ENCODE data around the gene ZNF385C. TPM values are rescaled to one million over a fixed set of nuclear protein-coding genes. Genes with fewer than 3 reads are reported as not detected.

Gene ZNF385C
- polyA plus RNA-seq, 3 donors = 0.10 to 2.0 (median 0.67) TPM

DNA sequence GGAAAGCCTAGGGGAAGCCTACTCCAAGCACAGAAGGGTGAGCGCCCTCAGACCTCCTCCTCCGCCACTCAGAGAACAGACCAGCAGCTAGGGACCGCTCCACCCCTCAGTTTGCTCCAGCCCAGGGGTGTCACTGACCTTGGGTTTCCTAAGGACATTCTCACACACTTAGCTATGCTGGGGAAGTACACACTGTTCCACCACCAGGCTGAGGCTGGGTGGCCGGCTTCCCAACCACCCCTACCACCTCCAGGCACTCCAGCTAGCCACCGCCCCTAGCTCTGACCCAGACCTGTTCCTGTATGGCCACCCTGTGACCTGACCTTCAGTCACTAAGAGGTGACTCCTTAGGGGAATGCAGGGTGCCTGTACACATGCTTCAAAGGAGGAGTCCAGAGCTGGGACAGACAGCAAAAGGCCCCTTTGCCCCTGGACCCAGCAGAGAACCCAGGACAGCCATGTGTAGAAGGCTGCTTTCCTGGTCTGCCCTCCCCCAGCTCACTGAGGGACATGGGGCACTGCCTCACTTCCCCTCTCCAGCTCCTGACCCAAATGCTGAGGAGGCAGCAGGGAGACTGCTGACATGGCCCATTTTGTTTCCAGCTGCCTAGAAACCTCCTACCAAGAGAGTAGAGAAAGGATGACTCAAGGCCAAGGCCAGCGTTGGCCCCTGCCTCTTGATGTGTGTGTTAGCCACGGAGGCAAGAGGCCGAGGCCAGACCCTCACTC is 31.0 kb upstream of the ZNF385C start:
- 82 to 83% (median 82%) methylated on average over 8 of the region's 8 CpGs for WGBS, 3 donors
- H3K27ac ChIP-seq (ENCODE audit: low read depth, low read length) = no peak overlapping the region

DNA sequence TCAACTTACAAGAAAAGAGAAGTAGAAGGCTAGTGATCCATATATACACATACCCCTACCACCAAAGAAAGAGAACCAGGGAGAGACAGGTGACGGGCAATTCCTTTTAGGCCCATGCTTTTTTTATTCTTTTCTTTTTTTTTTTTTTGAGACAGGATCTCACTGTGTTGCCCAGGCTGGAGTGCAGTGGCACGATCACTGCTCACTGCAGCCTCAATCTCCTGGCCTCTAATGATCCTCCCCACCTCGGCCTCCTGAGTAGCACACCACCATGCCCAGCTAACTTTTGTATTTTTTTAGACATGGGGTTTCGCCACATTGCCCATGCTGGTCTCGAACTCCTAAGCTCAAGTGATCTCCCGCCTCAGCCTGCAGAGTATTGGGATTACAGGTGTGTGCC is 29.1 kb upstream of the ZNF385C start:
- 91 to 95% (median 94%) methylated on average over 6 of the region's 6 CpGs for WGBS, 3 donors
- no peak overlapping the region for H3K27ac ChIP-seq (ENCODE audit: low read depth, low read length)

DNA sequence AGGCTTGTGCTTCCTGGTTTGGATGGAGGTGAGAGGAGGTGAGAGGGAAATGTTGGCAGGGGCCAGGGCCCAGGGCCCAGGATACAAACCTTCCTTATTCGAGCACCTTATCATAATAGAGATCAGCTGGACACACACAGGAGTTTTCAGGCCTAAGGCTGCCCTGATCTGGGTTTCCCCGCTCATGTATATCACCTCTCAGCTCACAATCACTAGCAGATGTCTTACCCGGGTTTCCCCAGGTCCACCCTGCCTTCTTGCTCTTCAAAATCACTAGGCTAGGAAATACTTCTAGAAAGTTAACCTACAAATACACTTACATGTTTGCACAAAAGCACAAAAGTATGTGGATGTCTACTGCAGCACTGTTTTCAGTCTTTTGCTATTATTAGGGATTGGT is 28.6 kb upstream of the ZNF385C start:
- H3K27ac ChIP-seq (ENCODE audit: low read depth, low read length) = no peak overlapping the region
- 55 to 82% (median 76%) methylated on average over 3 of the region's 3 CpGs for WGBS, 3 donors

DNA sequence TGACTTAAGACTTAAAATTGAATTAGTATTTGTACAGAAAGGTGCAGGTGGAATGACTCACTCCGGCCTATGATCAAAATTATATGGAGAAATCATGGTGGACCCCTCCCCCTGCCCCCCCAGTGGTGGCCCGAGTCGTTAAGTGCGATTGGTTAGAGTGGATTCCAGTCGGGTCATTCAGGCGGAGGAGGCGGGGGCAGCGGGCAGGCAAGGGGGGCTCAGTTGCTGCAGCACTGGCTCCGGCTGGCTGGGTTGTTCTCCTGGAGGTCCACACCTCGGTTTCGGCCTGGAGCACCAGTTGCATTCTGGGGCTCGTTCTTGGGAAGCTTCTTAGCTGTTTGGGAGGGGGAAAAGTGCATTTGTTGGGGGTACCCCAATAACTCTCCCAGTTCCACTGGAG is 27.3 kb upstream of the ZNF385C start:
- WGBS, 3 donors = 82 to 86% (median 83%) methylated on average over 12 of the region's 12 CpGs
- no peak overlapping the region for H3K27ac ChIP-seq (ENCODE audit: low read depth, low read length)

DNA sequence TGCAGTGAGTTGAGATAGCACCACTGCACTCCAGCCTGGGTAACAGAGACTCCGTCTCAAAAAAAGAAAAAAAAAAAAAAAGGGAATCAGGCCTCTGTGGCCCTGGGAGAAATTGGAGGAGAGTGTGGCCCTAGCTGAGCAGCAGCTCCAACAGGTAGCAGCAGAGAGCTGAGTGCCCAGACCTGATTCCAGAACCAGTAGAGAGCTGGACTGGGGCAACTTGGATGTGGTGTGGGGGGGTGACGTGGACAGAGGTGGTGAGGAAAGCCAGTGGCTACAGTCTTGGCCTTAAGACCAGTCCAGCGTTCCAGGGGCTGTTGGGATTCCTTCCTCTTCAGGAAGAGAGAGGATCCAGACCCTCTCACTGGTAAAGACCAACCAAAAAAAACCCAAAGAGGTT is 26.0 kb upstream of the ZNF385C start:
- WGBS, 3 donors = 82 to 91% (median 88%) methylated on average over 3 of the region's 3 CpGs

DNA sequence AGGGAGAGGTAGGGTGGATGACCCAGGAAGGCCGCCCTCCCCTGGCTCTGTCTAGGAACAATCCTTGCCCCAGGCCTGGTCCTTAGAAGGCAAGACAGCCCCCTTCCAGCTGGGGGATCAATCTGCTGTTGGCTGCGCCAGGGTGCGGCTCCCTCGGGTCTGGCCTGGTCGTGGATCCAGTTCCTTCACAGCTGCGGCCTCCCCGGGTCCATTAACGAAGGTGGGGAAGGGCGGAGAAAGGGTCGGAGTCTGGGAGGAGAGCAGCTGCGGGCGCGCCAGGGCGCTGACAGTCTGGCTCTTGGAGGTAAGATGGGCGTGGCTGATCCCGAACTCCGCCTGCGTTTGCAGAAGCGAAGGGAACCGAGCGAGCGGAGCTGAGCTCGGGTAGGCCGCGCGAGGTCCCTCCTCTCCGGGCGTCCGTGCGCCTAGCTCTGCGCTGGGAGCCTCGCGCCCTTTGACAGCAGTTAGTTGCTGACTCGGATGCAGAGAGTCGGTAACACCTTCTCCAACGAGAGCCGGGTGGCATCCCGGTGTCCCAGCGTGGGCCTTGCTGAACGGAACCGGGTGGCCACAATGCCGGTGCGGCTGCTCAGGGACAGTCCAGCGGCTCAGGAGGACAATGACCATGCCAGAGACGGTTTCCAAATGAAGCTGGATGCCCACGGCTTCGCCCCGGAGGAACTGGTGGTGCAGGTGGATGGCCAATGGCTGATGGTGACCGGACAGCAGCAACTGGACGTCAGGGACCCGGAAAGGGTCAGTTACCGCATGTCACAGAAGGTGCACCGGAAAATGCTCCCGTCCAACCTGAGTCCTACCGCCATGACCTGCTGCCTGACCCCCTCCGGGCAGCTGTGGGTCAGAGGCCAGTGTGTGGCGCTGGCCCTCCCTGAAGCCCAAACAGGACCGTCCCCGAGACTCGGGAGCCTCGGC is 24.4 kb upstream of the ZNF385C start, which contains the start of gene HSPB9:
Gene HSPB9 (plus strand): TSS at position 434 of the 933 bp plus-strand sequence. CDS start 47 bp downstream, at position 481.
- WGBS, 3 donors = 42 to 76% (median 68%) methylated on average over 61 of the region's 61 CpGs
- H3K27ac ChIP-seq (ENCODE audit: low read depth, low read length) = no peak within 1 kb of the TSS

More for the DNA sequence above, 26.0 kb upstream of the ZNF385C start:
- H3K27ac ChIP-seq (ENCODE audit: low read depth, low read length) = no peak overlapping the region

DNA sequence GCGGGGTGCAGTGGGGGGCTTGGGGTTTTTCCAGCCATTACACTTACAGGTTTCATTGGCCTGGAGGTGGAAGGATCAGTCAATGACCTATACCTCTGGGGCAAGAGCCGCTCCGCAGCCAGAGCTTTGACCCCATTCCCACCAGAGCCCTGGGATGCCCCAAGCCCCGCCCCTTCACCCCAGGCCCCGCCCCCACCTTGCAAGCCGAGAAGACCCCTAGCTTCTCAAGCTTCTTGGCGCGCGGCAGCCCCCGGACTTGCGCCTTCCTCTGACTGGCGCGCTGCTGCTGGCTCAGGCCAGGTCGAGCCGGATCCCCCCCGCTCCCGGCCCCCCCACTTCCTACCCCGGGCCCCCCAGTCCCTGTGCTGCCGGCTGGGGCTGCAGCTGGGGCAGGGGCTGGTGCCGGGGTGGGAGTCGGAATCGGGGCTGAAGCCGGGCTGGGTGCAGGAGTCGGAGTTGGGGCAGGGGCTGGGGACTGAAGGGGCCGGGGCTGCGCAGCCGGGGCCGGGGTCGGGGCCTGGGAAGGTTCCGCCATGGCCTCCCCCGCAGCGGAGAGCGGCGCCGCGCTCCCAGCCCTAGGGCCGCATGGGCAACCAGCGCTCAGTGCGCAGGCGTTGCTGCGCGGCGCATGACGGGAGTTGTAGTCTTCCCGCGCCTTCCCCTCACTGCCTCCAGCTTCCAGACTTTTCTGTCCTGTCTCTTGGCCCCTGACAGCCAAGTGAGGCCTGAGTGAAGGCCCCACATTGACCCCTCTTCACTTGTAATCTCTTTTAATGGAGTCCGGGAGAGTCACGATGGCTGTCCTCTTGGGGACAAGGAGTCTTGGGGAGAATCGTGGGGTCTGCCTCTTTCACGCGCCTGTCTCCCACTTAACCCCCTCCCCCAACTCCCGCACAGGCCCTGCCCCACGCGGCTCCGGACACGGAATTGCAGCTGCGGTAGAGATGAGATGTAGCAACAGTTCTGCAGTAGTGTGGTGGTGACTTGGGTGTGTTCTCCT is 22.8 kb upstream of the ZNF385C start, which contains the start of gene KAT2A:
Gene KAT2A (minus strand): TSS at position 598 of the 1,000 bp plus-strand sequence. CDS start 63 bp downstream, at position 535.
- WGBS, 3 donors = 6% methylated on average over 39 to 57 of the region's 57 CpGs
- H3K27ac ChIP-seq (ENCODE audit: low read depth, low read length) = no peak within 1 kb of the TSS

DNA sequence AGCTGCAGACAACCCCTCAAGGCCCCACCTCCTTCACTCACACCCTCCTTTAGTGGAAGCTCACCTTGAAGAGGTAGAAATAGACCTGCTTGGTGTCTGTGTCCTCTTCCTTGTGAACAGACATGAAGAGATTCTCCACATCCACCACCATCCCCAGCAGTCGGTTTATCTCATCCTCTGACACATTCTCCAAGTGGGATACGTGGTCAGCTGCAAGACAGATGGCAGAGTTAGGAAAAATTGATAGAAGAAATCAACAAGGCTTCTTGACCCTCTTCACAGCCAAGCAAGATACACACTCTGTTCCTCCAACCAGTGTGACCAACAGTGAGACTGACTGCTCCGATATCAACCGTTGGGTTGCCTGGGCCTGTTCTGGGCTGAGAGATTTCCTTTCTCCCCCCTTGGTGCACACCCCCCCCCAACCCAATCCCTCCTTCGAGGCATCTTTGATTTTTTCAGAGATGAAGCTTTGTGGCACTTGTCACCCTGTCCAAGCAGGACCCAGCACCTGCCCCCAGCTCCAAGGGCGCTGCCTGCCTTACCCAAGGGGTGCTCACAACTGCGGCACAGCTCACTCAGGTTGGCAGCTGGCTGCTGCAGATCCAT is 22.0 kb upstream of the ZNF385C start:
- H3K27ac ChIP-seq (ENCODE audit: low read depth, low read length) = no peak overlapping the region
- WGBS, 3 donors = 42 to 53% (median 50%) methylated on average over 7 of the region's 7 CpGs

DNA sequence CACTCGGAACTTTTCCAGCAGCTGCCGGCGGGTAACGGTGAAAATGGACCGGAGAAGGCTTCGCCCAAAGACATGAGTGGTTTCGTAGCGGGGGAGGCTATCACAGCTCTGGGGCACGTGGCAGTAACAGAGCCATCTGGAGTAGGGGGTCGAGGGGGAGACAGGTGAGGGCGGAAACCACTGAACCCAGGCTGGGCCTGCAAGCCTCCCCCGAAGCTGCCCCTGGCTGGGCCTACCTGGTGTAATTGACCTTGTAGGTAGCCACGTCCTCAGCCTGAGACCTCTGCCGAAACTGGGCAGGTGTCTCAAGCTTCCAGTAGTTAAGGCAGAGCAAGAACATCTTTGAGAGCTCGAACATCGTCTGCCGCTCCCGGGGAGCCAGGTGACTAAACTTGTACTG is 21.0 kb upstream of the ZNF385C start:
- H3K27ac ChIP-seq (ENCODE audit: low read depth, low read length) = no peak overlapping the region
- WGBS, 3 donors = 86 to 95% (median 92%) methylated on average over 18 of the region's 18 CpGs

DNA sequence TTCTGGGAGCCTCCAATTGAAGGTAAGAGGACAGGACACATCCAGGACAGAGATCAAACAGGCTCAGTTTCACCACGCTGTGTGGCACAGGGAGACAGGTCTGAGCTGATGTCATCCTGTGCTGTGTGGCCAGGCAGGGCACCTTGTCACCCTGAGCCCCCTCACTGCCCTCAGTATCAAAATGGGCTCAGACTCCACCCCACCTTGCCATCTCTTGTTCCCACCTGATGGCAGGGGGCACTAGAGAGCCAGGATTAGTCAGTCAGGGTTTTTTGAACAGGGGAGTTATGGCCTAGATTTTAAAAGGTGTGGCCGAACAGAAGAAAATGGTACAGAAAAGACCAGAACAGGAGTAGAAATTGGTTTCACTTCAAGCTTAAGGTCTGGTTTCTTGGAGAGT is 20.3 kb upstream of the ZNF385C start:
- no peak overlapping the region for H3K27ac ChIP-seq (ENCODE audit: low read depth, low read length)
- 64 to 92% (median 84%) methylated on average over 2 of the region's 2 CpGs for WGBS, 3 donors

DNA sequence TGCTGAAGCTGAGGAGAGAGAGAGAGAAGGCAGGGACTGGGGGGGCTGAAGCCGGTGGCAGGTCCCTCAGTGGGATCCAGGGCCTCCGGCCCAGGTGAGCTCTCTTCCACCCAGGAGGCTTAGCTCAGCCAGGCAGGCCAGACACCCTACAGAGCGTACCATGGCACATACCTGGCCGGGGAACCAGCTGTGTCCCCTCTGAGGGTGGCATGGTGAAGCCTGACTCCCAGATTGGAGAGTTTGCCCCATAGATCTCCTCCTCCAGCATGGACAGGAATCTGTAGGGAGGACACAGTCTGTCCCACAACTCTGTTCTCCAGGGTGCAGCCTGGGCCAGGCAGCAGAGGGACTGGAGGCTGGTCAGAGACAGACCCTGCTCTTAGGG is 19.8 kb upstream of the ZNF385C start:
- H3K27ac ChIP-seq (ENCODE audit: low read depth, low read length) = no peak overlapping the region
- 88 to 93% (median 89%) methylated on average over 4 of the region's 4 CpGs for WGBS, 3 donors

DNA sequence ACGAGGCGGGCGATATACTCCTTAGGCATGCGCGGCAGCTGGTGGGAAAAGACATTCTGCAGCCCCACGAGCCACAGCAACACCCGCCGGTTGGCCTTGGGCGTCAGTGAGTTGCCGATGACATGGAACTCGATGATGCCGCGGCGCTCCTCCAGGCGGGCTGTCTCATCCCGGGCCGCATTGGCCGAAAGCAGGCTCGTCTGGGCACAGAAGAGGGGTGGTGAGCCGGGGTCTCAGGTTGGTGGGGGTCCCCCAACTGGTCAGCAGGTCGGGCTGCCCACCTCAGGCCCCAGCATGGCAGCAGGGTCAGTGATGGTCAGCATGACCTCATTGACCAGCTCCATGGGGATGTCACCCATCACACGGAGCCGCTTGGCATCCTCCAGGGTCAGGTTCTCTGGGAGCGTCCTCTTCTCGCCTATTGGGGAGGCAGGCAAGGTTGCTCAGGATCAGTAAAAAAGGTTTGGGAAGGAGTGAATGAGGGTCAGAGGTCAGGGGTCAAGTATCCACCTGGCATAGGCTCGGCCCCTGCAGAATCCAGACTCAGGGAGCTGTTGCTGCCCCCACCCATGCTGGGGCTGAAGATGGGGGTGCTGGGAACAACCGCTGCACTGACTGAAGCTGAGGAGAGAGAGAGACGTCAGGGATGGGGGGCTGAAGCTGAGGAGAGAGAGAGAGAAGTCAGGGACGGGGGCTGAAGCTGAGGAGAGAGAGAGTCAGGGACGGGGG is 19.3 kb upstream of the ZNF385C start:
- no peak overlapping the region for H3K27ac ChIP-seq (ENCODE audit: low read depth, low read length)
- 88 to 89% (median 88%) methylated on average over 30 of the region's 30 CpGs for WGBS, 3 donors

DNA sequence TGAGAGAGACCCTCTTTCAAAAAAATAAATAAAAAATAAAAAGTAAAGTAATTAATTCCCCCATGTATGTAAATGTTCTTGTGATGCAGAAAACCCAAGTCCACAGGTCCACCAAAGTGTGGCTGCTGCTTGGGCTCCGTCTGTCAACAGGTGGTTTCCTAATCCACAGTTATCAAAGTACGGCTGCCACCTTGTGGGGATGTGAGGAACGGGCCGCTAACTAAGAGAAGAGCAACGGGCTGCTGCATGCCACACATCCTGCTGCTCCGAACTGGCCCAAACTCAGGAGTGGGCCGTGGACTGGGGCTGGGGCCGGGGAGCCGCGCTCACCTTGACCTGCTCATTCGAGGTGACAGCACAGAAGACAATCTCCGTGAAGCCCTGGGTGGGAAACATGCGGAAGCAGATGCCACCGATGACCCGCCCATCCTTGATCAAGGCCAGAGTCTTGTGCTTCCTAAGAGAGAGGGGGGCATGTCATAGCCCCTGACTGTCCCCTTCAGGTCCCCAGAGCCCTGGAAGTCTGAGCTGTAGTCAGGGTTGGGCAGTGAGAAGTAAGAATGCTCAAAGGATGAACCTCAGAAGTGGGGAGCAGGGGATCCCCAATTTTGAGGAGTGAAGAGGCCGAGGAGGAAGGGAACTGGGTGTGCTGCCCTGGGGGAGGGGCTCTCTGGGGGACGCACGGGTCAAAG is 18.6 kb upstream of the ZNF385C start:
- 33 to 41% (median 34%) methylated on average over 18 of the region's 18 CpGs for WGBS, 3 donors
- no peak overlapping the region for H3K27ac ChIP-seq (ENCODE audit: low read depth, low read length)

DNA sequence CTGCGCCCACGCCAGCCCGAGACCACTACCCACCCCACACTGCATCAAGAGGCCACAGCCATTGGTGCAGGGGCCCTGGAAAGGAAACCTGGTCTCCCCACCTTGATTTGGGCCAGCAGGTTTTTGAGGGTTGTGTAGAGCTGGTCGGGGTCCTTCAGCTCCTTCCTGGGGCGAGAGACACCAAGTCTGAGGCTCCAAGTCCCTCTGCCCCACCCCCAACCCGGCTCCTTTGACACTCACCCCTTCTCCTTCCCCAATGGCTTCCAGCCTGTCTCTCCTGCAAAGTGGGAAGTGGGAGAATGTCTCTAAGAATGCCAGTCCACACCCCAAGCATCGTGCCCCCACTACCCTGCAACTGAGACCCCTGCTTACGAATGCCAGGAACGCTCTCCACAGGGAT is 15.8 kb upstream of the ZNF385C start:
- no peak overlapping the region for H3K27ac ChIP-seq (ENCODE audit: low read depth, low read length)
- WGBS, 3 donors = 90 to 91% (median 91%) methylated on average over 6 to 9 of the region's 9 CpGs

DNA sequence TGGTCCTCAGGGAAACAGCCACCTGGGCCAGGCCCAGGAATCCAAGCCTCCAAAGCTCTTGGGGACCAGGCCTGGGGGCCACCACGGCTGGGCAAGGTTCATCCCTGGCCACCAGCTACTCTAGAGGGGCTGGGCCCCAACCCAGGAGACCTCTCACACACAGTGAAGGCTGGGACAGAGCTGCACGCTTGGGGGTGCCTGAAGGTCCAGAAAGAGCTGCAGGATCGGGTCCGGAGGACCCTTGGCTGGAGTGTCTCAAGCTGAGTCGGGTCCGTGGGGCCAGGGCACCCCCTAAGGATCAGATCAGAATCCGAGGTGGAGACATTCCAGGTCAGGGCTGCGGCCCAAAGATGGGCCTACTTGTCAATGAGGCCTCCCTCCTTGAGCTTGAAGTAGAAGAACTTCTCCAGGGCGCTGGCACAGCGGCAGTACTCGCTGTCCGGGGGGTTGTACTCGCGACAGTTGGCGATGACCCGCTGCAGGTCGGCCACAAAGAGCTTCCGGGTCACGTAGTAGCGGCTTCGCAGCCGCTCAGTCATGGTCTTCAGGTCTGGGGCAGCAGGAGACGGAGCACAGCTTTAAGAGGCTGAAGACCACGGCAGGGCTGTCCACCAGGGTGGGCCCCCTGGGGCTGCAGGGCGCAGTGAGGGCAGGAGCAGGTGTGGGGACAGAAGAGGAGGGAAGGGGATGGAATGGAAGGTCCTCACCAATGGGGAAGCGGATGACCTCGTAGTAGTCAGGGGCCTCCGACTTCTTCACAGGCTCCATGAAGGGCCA is 15.2 kb upstream of the ZNF385C start:
- WGBS, 3 donors = 88 to 90% (median 88%) methylated on average over 28 of the region's 28 CpGs
- no peak overlapping the region for H3K27ac ChIP-seq (ENCODE audit: low read depth, low read length)

All from adipose tissue (tissue), 3 donors.